Measurements from ENCODE around the gene GPRC5C.

GPRC5C gene

GRCh38 chr17:74408262-74408661 lies 23.6 kb upstream of the GPRC5C start:
- DNase-seq: no peak

- DNase-seq: no peak
Measured at GRCh38 chr17:74408815-74409214, 23.1 kb upstream of the GPRC5C start.

GRCh38 chr17:74410001-74410443 lies 21.9 kb upstream of the GPRC5C start:
- DNase-seq: no peak

- no peak for DNase-seq
Measured at GRCh38 chr17:74412581-74412980, 19.3 kb upstream of the GPRC5C start.

GRCh38 chr17:74413491-74413890 lies 18.4 kb upstream of the GPRC5C start:
- DNase-seq: no peak

- DNase-seq: no peak
Measured at GRCh38 chr17:74414510-74414909, 17.4 kb upstream of the GPRC5C start.

GRCh38 chr17:74415608-74416396 lies 16.1 kb upstream of the GPRC5C start:
- no peak for DNase-seq

GRCh38 chr17:74417178-74418045 lies 14.5 kb upstream of the GPRC5C start:
- no peak for DNase-seq

GRCh38 chr17:74419928-74420411 lies 11.9 kb upstream of the GPRC5C start:
- DNase-seq: no peak

- DNase-seq: no peak
Measured at GRCh38 chr17:74424117-74424516, 7.8 kb upstream of the GPRC5C start.

- no peak for DNase-seq
Measured at GRCh38 chr17:74424657-74425056, 7.2 kb upstream of the GPRC5C start.

- no peak for DNase-seq
Measured at GRCh38 chr17:74426551-74427047, 5.3 kb upstream of the GPRC5C start.

- DNase-seq: no peak
Measured at GRCh38 chr17:74427048-74427762, 4.7 kb upstream of the GPRC5C start.

- DNase-seq: no peak
Measured at GRCh38 chr17:74427763-74428153, 4.1 kb upstream of the GPRC5C start.

- DNase-seq: no peak
Measured at GRCh38 chr17:74429604-74430384, 2.1 kb upstream of the GPRC5C start.

GRCh38 chr17:74430385-74430705 lies 1.5 kb upstream of the GPRC5C start:
- no peak for DNase-seq

- DNase-seq: no peak
Measured at GRCh38 chr17:74430706-74431567, 951 bp upstream of the GPRC5C start.

- DNase-seq: no peak
Measured at GRCh38 chr17:74432424-74432690, 469 bp downstream of the GPRC5C start.

- no peak for DNase-seq
Measured at GRCh38 chr17:74432766-74433391, 991 bp downstream of the GPRC5C start.

GRCh38 chr17:74433421-74434121 lies 1.7 kb downstream of the GPRC5C start:
- no peak for DNase-seq
